ENCODE results near the gene LMCD1. TPM values are rescaled to one million over a fixed set of nuclear protein-coding genes. Genes with fewer than 3 reads are reported as not detected.

Gene LMCD1
- total RNA-seq, 2 experiments from 2014 or later, result 3.1 to 4.9 TPM

- H3K4me3 Mint-ChIP-seq, result no peak overlapping the region
- ChIA-PET CTCF (no interaction called here), POLR2A (no interaction called here)
Measured at GRCh38 chr3:8606701-8607231, 105.1 kb downstream of the LMCD1 start.

GRCh38 chr3:8607234-8608040 is 105.8 kb downstream of the LMCD1 start:
- Mint-ChIP-seq H3K4me3 (no peak overlapping the region), H3K9me3 (ENCODE audit: low read depth) (peaks cover 2% of the 10 kb centered on the region), H3K27ac (no peak overlapping the region), H3K27me3 (peaks cover 5% of the 10 kb centered on the region), H3K36me3 (ENCODE audit: low read depth) (no peaks in the 10 kb centered on the region), H3K4me1 (no peaks in the 10 kb centered on the region)
- intact Hi-C loops (cut with DNase I, micrococcal nuclease), result loop anchor here in 1 of 2 experiments (1.0 kb wide), 1 partner anchor 165 kb away; no protein-coding TSS in a partner anchor
- ChIA-PET CTCF (interaction anchor here (1.1 kb wide), 1 partner anchor 14 kb away, joined by 3 read pairs; no protein-coding TSS in a partner anchor), POLR2A (no interaction called here)
- no peak for ATAC-seq
- DNase-seq, result peak; percentile 15

More at GRCh38 chr3:8606701-8607231, 105.1 kb downstream of the LMCD1 start:
- intact Hi-C loops (cut with DNase I, micrococcal nuclease), result loop anchor here in 1 of 2 experiments (1.0 kb wide), 1 partner anchor 164 kb away; no protein-coding TSS in a partner anchor
- Mint-ChIP-seq H3K27me3 (peaks cover 5% of the 10 kb centered on the region), H3K27ac (no peak overlapping the region), H3K36me3 (ENCODE audit: low read depth) (no peaks in the 10 kb centered on the region), H3K4me1 (no peaks in the 10 kb centered on the region), H3K9me3 (ENCODE audit: low read depth) (peaks cover 2% of the 10 kb centered on the region)
- no peak for ATAC-seq
- no peak for DNase-seq

GRCh38 chr3:8608041-8608790 is 106.6 kb downstream of the LMCD1 start:
- H3K4me3 Mint-ChIP-seq, result no peak overlapping the region
- ChIA-PET CTCF (interaction anchor here (1.1 kb wide), 1 partner anchor 15 kb away, joined by 3 read pairs; no protein-coding TSS in a partner anchor), POLR2A (no interaction called here)
- no peaks in the 10 kb centered on the region for H3K36me3 Mint-ChIP-seq (ENCODE audit: low read depth)
- H3K27ac Mint-ChIP-seq, result no peak overlapping the region
- no peaks in the 10 kb centered on the region for H3K4me1 Mint-ChIP-seq
- H3K27me3 Mint-ChIP-seq, result peaks cover 5% of the 10 kb centered on the region
- intact Hi-C loops (cut with DNase I, micrococcal nuclease), result no loop called here
- ATAC-seq (no peak), DNase-seq (no peak)
- H3K9me3 Mint-ChIP-seq (ENCODE audit: low read depth), result peaks cover 2% of the 10 kb centered on the region

DNA sequence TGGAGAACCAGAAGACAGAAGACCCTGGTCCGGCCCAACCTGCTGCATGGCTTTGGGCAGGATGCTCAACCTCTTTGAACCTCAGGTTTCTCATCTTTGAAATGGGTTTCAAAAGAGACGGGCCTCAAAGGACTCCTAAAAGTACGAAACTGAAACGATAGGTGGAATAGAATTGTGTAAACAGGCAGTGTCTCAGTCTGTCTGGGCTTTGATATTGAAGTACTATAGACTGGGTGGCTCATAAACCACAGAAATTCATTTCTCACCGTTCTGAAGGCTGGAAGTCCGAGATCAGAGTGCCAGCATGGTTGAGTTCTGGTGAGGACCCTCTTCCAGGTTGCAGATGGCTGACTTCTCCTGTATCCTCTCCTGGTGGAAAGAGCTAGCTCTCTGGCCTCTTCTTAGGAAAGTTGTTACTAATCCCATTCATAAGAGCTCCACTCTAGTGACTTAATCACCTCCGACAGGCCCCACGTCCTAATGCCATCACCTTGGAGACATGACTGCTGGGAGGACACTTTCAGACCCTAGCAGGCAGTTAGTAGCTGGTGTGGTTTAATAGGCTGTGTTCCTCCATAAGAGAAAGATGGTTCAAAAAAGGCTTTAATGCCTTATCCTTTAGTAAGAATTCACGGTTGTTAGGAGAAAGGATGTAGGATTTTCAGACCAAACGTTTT is 107.3 kb downstream of the LMCD1 start:
- intact Hi-C loops (cut with DNase I, micrococcal nuclease), result no loop called here
- Mint-ChIP-seq H3K27me3 (peaks cover 5% of the 10 kb centered on the region), H3K27ac (no peak overlapping the region), H3K4me3 (no peak overlapping the region), H3K4me1 (no peaks in the 10 kb centered on the region), H3K36me3 (ENCODE audit: low read depth) (no peaks in the 10 kb centered on the region), H3K9me3 (ENCODE audit: low read depth) (peaks cover 2% of the 10 kb centered on the region)
- no peak for ATAC-seq
- ChIA-PET POLR2A (no interaction called here), CTCF (interaction anchor here (0.7 kb wide), 1 partner anchor 166 kb away, joined by 3 read pairs; no protein-coding TSS in a partner anchor)
- DNase-seq, result no peak

- no peak overlapping the region for H3K27ac Mint-ChIP-seq
- no peak for ATAC-seq
- POLR2A ChIA-PET, result no interaction called here
Measured at GRCh38 chr3:8610951-8611350, 109.3 kb downstream of the LMCD1 start.

GRCh38 chr3:8617921-8618320 is 116.3 kb downstream of the LMCD1 start:
- Mint-ChIP-seq H3K4me1 (no peaks in the 10 kb centered on the region), H3K9me3 (ENCODE audit: low read depth) (peaks cover 3% of the 10 kb centered on the region), H3K27me3 (peaks cover 2% of the 10 kb centered on the region), H3K36me3 (ENCODE audit: low read depth) (no peaks in the 10 kb centered on the region), H3K27ac (no peak overlapping the region), H3K4me3 (no peak overlapping the region)
- intact Hi-C loops (cut with DNase I, micrococcal nuclease), result no loop called here
- ATAC-seq, result no peak
- DNase-seq, result no peak
- ChIA-PET CTCF (no interaction called here), POLR2A (no interaction called here)

More at GRCh38 chr3:8610951-8611350, 109.3 kb downstream of the LMCD1 start:
- intact Hi-C loops (cut with DNase I, micrococcal nuclease), result no loop called here
- CTCF ChIA-PET, result no interaction called here
- H3K4me1 Mint-ChIP-seq, result no peaks in the 10 kb centered on the region
- no peaks in the 10 kb centered on the region for H3K36me3 Mint-ChIP-seq (ENCODE audit: low read depth)
- no peak overlapping the region for H3K4me3 Mint-ChIP-seq
- DNase-seq, result no peak
- H3K27me3 Mint-ChIP-seq, result peaks cover 5% of the 10 kb centered on the region
- peaks cover 2% of the 10 kb centered on the region for H3K9me3 Mint-ChIP-seq (ENCODE audit: low read depth)

DNA sequence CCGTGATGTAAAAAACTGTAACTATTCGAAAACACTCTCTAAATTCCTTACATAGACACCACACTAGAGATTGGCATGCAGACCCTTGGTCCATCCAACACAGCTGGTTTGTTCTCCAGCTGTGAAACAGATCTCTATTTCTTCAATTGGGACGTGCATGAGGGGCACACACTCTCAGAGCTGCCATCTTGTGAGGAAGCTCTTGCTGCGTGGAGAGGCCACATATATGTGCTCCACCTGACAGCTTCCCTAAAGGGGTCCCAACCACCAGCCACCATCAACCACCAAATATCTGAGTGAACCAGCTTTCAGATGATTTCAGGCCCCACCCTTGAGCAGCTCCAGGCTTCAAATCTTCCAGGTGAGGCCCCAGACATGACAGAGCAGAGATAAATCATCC is 117.3 kb downstream of the LMCD1 start:
- H3K27me3 Mint-ChIP-seq, result peaks cover 5% of the 10 kb centered on the region
- no peaks in the 10 kb centered on the region for H3K36me3 Mint-ChIP-seq (ENCODE audit: low read depth)
- no peak for DNase-seq
- intact Hi-C loops (cut with DNase I, micrococcal nuclease), result no loop called here
- no peak overlapping the region for H3K4me3 Mint-ChIP-seq
- H3K27ac Mint-ChIP-seq, result no peak overlapping the region
- H3K4me1 Mint-ChIP-seq, result no peaks in the 10 kb centered on the region
- peaks cover 3% of the 10 kb centered on the region for H3K9me3 Mint-ChIP-seq (ENCODE audit: low read depth)
- CTCF ChIA-PET, result interaction anchor here (0.6 to 1.3 kb wide), 2 partner anchors 176 to 201 kb away, joined by 3 read pairs; no protein-coding TSS in a partner anchor
- no peak for ATAC-seq
- POLR2A ChIA-PET, result no interaction called here

DNA sequence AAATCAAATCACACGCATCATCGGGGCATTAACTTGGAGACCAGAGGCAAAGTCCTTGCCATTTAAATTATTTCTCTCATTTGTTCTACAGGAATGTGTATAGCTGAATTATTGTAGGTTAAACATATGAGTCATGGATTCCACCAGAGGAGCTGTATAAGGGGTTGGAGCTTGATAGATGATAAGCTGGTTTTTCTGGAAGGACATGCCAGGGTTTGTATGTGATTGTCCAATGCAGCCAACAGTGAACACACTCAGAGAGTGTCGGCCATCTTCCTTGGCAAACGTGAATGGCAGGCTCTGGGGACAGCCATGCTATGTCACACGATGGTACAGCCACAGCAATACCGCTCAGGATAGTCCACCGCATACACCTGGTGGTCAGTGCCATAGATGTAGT is 117.9 kb downstream of the LMCD1 start:
- no peak overlapping the region for H3K4me3 Mint-ChIP-seq
- H3K4me1 Mint-ChIP-seq, result no peaks in the 10 kb centered on the region
- H3K36me3 Mint-ChIP-seq (ENCODE audit: low read depth), result no peaks in the 10 kb centered on the region
- DNase-seq, result no peak
- no peak overlapping the region for H3K27ac Mint-ChIP-seq
- peaks cover 3% of the 10 kb centered on the region for H3K9me3 Mint-ChIP-seq (ENCODE audit: low read depth)
- peaks cover 7% of the 10 kb centered on the region for H3K27me3 Mint-ChIP-seq
- intact Hi-C loops (cut with DNase I, micrococcal nuclease), result no loop called here
- ChIA-PET POLR2A (no interaction called here), CTCF (interaction anchor here (1.3 kb wide), 1 partner anchor 201 kb away, joined by 3 read pairs; no protein-coding TSS in a partner anchor)
- no peak for ATAC-seq

GRCh38 chr3:8621141-8621540 is 119.5 kb downstream of the LMCD1 start:
- ChIA-PET POLR2A (no interaction called here), CTCF (interaction anchor here (0.6 to 1.7 kb wide), 3 partner anchors 139 to 204 kb away, joined by 3 to 4 read pairs (median 3); no protein-coding TSS in a partner anchor)
- intact Hi-C loops (cut with DNase I, micrococcal nuclease), result loop anchor here in 1 of 2 experiments (5.0 kb wide), 1 partner anchor 299 kb away; no protein-coding TSS in a partner anchor
- Mint-ChIP-seq H3K9me3 (ENCODE audit: low read depth) (peaks cover 3% of the 10 kb centered on the region), H3K27ac (no peak overlapping the region), H3K4me1 (no peaks in the 10 kb centered on the region), H3K4me3 (no peak overlapping the region), H3K27me3 (peaks cover 12% of the 10 kb centered on the region), H3K36me3 (ENCODE audit: low read depth) (no peaks in the 10 kb centered on the region)
- no peak for DNase-seq
- ATAC-seq, result no peak

DNA sequence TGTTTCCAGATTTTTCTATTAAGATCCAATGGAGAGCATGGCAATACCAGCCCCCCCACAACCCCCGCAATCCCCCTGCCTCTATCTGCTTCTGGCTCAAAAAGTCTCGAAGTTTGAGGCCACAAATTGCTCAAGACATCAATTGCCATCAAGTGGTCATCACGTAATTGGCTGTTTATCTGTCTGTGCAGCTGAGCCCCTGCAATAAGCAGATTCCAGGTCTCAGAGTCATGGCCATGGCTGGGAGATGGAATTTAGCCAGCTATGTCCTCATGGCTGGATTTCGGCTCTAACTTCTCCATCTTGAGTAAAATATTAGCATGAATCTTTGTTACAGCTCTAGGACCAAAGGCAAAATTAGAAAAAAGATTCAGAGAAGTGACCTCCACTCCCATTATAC is 120.2 kb downstream of the LMCD1 start:
- ATAC-seq (no peak), DNase-seq (no peak)
- POLR2A ChIA-PET, result no interaction called here
- Mint-ChIP-seq H3K27me3 (peaks cover 12% of the 10 kb centered on the region), H3K4me1 (no peaks in the 10 kb centered on the region), H3K27ac (no peak overlapping the region), H3K4me3 (no peak overlapping the region), H3K36me3 (ENCODE audit: low read depth) (no peaks in the 10 kb centered on the region), H3K9me3 (ENCODE audit: low read depth) (peaks cover 3% of the 10 kb centered on the region)
- CTCF ChIA-PET, result interaction anchor here (0.6 to 1.7 kb wide), 4 partner anchors 10 to 188 kb away, joined by 3 to 4 read pairs (median 4); no protein-coding TSS in a partner anchor
- intact Hi-C loops (cut with DNase I, micrococcal nuclease), result loop anchor here (2.0 to 5.0 kb wide), 2 partner anchors 179 to 300 kb away; no protein-coding TSS in a partner anchor
